GM18861 (cell line): Measurements from ENCODE around the gene SPATA24.
"Not testable (repeated sequence)": the region's sequence is repeated elsewhere in the genome, so short reads cannot be mapped to it uniquely, and the experiment has no call there.

Source experiments
- ATAC-seq: cut with Tn5 transposase; IDR thresholded peaks from one replicate; pipeline ENCODE4 v1.9.1; 2021; ENCODE audit not compliant: unreplicated experiment

Gene SPATA24

DNA sequence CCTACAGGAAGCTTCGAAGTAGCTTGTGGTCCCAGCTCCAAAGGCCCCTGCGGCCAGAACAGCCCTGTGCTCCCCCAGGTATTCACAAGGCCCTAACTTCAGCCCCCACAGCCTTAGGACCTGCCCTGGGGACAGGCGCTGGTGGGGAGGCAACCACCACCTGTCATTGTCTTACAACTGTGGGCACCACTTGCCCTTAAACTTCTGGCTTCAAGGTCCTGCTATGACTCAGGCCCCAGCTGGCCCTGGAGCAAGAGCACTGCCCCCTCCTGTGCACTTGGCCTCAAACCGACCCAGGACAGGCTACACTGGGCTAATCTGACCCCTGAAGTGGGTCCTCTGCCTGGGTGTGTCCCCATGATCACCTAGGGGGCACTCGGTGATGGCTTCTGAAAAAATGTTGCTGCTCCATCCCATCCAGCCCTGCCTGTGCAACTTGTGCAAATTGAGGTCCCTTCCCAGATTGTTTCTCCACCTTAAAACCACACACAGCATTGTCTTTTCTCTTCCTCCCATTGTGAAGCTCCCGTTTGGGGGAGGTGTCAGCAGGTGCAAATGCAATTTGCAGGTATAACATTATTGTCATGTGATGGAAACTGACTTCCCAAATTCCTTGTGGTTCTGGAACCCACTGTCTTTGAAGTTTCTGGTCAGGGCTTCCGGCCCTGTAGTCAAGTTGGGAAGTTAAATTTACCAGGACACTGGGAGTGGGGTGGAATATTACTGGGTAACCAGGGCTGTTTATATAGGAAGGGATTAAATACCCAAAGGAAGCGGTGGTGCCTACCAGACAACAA is 7.8 kb downstream of the SPATA24 start:
- peak; percentile 17 for ATAC-seq

DNA sequence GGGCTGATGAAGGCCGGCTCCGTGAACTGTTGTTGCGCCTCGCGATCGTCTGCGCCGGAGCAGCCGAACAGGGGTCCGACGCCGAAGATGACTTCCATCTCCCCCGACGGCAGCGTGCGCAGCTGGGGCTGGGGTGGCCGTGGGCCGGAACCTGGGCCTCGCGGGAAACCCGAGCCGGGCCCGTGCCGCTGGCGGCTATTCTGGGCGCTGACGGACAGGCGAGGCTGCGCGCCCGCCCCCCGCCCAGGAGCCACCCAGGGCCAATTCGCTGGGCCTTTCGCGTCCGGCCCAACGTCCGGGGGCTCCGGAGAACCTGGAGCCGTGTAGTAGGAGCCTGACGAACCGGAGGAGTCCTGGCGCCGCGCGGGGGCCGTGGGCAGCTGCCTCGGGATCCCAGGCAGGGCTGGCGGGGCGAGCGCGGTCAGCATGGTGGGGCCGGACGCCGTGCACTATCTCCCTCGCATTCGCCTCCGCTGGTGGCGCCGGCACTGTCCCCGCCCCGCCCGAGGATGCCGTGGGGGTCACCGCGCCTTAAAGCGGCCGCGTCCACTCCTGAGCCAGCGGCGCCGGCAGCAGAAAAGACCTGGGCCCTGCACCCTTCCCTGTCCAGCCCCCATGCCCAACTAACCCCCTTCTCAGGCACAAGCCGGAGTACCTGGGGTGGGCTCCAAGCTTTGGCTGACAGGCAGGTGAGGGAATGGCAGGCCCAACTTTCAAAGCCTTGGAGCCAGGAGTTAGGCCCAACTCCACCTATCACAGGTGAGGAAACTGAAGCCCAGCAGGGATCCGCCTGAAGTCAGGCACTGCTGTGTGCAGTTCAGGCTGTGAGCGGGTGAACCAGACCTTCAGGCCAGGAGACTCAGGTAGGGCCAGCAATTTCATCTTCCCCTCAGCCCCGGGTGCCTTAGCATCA is 9.0 kb downstream of the SPATA24 start, which contains the start of gene PROB1:
Gene PROB1, minus strand, starts transcription at position 451 of the 913 bp plus-strand sequence. Its CDS starts 23 bp downstream, at position 428.
- no peak for ATAC-seq

DNA sequence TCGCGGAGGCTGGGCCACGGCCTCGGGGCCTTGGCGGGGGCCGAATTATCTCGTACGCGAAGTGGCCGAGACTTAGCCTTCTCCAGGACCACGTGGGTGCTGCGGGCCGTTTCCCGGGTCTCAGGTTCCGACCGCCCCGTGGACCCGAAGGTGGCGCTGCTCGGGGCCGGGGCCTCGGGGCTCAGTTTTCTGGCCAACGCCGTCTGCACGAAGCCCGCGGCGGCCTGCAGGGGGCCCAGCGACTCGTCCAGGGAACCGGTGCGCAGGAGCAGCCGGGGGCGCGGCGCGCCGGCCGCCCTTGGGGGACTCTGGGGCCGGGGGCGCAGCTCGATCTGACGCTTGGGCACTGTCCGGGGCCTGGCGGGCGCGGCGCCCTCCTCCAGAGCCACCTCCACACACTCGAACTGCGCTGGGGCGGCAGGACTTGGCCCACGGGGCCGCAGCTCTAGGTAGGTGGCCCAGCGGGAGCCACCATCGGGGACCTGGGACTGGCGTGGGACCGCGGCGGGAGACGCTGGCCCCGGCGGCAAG is 9.7 kb downstream of the SPATA24 start:
- ATAC-seq: no peak

- ATAC-seq: no peak
Measured at GRCh38 chr5:139393497-139394122, 10.3 kb downstream of the SPATA24 start.

DNA sequence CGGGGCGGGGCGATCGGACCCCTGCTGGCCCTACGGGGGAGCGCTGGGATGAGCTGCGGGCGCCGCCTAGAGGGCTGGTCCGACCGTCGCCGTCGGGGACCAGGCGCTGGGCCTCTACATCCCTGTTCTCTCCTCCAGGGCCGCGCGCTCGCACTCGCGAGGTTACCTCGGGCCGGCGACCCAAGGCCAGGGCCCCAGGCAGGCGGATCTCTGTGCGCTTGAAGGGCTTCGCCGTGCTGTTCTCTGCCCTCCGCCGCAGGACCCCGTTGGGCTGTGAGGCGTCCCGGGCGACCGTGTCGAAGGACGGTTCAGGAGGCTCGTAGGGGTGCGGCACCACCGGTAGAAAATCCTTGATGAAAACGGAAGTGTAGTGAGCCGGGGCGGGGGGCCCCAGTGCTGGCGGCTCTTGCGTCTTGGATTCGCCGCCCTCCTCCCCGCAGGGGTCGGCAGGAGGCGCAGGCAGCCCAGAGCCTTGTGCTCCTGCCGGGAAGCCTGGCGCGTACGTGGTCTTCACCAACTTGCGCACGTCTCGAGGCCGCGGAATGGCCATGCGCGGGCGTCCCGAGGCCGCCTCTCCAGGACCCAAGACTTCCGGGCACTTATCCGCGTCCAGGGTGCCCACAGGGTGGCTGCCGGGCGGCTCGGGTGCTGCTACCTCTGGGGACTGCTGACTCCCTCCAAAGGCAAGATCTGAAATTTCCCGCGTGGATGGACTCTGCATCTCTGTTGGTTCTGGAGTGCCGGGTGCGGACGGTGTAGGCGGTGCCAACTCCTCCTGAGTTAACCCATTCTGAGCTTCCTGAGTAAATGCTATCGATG is 11.0 kb downstream of the SPATA24 start:
- peak; percentile 31 for ATAC-seq

DNA sequence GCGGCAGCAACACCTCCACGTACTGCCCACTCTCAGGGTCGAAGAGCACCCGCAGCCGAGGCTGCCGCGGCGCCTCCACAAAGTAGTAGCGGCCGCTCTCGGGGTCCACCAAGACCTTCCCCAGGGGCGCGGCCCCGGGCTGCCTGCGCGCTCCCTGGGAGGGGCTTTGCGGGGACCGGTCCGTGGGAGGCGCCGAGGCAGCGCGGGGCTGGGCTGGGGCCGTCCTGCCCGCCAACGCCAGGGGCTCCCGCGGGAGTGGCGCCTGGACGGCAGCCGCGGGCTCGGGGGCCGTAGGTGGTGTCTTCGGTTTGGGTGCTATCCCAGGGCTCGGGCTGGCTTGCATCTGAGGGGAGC is 11.6 kb downstream of the SPATA24 start:
- no peak for ATAC-seq

DNA sequence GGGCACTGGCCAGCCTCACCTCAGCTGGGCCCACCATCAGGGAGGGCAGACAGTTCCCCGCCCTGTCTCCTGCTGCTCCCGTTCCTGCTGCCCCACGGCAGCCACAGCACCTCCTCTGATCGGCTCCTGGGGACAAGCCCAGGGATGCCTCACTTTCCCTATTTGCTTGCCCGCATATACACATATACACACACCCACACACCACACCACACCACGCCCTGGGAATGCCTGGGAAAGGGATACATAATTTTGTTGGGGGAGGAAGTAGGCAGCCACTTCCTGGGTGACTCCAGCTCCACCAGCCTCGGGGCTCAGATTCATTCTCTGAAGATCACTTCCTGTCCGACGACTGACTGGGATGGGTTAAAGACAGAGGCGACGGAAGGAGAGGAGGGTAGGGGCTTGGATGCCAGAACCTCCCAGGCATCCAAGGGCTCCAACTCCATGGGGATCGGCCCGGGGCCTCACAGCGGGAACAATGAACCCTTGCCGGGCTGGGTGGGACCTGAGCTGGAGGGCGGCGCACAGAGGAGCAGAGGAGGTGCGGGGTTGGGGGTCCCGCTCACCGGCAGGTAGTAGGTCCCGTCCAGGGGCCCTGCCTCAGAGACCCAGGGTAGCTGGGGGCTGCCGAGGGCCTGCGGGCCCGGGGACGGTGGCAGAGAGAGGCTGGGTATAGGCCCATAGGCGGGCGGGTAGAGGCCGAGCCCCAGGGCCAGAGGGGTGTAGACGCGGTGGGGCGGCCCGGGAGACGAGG is 12.1 kb downstream of the SPATA24 start:
- no peak for ATAC-seq

- ATAC-seq: no peak
Measured at GRCh38 chr5:139390639-139391569, 13.0 kb downstream of the SPATA24 start.

DNA sequence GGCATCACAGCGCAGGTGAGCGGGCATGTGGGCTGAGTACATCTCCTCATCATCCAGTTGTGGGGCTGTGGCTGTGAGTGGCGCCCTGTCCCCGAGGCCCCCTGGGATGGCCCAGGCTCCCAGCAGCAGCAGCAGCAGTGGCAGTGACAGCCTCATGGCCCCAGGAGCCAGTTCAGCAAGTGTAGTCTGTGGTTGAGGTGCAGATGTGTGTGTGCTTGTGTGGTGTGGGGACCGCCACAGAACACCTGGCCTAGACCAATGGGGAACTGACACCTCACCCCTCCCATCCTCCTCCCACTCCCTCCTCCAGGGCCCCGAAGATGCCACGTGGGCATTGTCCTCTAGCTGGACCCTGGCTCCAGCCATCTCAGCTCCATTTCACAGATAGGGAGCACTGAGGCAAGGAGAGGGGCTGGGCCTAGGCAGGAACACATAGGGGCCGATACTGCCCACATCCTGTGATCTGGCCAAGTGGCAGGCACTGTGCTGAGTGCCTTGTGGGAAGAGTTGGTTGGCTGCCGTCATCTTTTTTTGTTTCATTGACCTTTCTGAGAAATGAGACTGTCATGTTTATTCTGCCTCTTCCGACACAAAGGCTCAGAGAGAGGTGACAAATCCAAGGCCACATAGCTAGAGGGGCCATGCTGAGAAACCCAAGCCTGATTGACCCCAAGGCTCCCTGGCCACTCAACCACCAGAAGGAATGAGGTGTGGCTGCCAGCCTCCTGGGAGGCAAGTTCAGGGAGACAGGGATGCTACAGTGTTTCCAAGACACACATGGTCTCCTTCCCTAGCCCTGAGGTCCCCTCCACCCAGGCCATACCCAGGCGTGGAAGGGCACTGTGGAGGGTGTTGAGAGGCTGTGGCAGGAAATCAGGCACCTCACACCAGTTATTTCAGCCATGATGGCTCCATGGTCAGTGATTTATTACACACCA is 13.9 kb downstream of the SPATA24 start, which contains the start of gene MZB1:
Gene MZB1, minus strand, starts transcription at position 213 of the 938 bp plus-strand sequence. Its CDS starts 57 bp downstream, at position 156.
- peak; percentile 37 for ATAC-seq

DNA sequence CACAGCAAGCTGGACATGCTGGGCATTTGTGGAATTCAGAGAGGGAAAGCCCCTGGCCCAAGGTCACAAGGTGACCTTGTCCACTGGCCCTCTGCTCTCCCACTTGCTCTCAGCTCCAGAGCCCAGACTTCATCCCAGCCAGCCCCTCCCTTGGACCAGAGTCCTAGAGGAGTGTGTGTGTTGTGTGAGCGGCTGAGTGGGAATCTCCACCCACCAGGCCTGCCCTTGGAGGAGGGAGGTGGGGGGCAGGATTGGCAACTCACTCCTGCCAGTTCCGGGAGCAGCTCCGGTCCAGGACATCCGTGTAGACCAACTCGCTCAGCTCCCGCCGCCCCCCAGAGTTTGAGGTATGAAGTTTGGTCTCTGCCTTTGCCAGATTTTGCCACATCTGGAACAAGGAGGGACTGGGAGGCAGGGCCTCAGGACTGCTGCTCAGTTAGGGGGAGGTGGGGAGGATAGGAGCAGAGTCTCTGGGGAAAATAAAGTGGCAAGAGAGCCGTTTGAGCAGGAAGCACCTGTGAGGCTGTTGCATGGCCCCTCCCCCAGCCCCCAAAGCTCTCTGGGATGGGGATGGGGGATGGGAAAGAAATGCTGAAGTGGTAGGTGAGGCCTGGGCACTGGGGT is 15.6 kb downstream of the SPATA24 start:
- ATAC-seq: no peak

DNA sequence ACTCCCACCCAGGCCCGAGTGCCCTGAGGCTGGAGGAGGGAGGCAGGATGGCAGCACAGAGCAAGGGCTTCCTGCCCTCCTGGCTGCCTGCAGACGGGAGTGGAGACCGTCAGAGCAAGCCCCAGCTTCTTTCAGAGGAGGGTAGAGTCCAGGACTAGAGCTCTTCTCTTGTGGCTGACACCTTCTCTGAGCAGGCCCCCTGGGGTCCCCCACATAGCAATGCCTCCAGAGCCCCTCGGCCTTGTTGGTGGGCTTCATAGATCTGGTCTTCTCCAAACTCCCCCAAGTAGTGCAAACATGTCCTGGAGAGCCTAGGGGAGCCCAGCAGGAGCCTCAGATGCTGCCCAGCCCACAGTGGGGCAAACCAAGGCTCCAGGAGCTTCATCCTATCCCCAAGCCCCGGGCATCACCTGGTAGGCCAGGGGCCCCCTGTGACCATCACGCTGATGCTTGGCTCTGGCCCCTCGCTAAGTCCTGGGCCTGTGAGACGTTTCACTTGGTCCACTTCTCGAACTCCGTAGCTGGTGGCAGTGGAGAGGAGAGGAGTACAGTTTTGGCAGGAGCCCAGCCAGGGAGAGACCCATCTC is 16.2 kb downstream of the SPATA24 start:
- ATAC-seq: no peak

DNA sequence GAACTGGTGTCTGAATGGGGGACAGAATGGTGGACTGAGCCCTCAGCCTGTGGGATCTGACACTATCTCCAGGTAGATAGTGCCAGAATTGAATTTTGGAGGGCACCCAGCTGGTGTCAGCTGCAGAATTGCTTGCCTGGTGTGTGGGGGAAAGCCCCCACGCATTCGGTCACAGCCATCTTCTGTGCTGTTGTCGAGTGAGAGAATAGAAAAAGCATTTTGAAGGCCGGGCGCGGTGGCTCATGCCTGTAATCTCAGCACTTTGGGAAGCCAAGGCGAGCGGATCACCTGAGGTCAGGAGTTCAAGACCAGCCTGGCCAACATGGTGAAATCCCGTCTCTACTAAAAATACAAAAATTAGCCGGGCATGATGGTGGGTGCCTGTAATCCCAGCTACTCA is 16.9 kb downstream of the SPATA24 start:
- not testable (repeated sequence) for ATAC-seq

- ATAC-seq: no peak
Measured at GRCh38 chr5:139386050-139386438, 17.8 kb downstream of the SPATA24 start.

DNA sequence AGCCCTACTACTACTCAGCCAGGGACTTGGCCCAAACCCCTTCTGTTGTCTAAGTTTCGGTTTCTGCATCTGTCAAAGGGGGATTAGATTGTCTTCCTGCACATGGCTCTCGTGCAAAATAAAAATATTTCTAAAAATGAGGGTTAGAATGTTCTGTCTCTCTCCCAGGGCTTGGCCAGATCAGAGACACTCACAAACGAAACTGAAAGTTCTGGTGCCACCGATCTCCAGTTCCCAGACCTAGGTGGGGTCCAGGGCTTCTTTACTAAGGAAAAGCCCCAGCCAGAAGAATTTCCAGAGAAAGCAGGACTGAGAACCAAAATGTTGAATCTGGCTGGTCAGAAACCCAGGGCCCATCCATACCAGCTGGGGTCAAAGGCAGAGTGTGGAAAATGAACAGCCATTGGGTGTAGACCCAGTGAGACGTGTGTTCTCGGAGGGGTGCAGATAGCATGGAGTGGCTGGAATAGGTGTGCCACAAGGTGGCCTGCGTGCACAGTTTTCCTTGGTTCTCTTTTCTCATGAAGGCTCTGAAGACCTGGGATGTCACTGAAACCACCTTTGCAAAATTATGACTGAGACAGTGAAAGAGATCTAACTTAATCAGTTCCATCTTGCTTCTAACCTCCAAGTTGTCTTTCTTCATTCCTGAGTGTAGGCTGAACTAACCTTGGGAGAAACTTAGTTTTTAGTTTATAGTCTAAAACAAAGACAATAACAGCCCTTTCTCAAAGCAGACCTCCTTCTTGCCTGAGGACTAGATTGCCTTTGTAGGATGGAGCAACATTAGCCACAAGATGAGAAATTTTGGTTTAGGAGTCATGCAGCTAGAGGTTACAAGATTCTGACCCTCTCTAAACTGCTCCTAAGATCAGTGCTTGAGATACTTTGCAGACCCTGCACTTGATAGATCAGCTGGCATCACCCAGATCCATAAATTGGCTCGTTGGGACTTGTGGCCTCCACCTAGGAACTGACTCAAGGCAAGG is 18.5 kb downstream of the SPATA24 start:
- ATAC-seq: no peak

- no peak for ATAC-seq
Measured at GRCh38 chr5:139384591-139385051, 19.3 kb downstream of the SPATA24 start.
